Right lobe of liver (tissue), 4 donors: ENCODE data around the gene GALNT8.

Experiments used
- POLR2A ChIP-seq: fragments of 450-650 bp; IDR thresholded peaks from one replicate; pipeline ENCODE4 v1.6.1; 2017; ENCODE audit warnings: antibody characterized with exemption, mild to moderate bottlenecking
- TF ChIP-seq, protein P1 (sequence below), 4 donors: fragments of 200-600 bp in 3 of 4; fragments of 450-650 bp in 1 of 4; IDR thresholded peaks; one replicate each; pipeline versions ENCODE4 v1.5.1 to v1.8.0; 2016 to 2022; ENCODE audit warnings: antibody characterized with exemption in 4 of 4, mild to moderate bottlenecking in 2 of 4
- donor health status: DM: no; HTN: no; CAD: no.
- donor health status: DM: no; HTN: no; CAD: no.
- donor health status: DM: no; HTN: yes; CAD: no.

- TF ChIP-seq, protein P1, sequence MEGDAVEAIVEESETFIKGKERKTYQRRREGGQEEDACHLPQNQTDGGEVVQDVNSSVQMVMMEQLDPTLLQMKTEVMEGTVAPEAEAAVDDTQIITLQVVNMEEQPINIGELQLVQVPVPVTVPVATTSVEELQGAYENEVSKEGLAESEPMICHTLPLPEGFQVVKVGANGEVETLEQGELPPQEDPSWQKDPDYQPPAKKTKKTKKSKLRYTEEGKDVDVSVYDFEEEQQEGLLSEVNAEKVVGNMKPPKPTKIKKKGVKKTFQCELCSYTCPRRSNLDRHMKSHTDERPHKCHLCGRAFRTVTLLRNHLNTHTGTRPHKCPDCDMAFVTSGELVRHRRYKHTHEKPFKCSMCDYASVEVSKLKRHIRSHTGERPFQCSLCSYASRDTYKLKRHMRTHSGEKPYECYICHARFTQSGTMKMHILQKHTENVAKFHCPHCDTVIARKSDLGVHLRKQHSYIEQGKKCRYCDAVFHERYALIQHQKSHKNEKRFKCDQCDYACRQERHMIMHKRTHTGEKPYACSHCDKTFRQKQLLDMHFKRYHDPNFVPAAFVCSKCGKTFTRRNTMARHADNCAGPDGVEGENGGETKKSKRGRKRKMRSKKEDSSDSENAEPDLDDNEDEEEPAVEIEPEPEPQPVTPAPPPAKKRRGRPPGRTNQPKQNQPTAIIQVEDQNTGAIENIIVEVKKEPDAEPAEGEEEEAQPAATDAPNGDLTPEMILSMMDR (IDR thresholded peaks at IDR 0.05) = no peak
- no peak for TF ChIP-seq POLR2A
Measured at GRCh38 chr12:4771960-4772566, 51.9 kb downstream of the GALNT8 start.
